Lung (tissue), 4 donors: Measurements from ENCODE around the gene DVL3. TPM values are rescaled to one million over a fixed set of nuclear protein-coding genes. Genes with fewer than 3 reads are reported as not detected.

Source experiments
- polyA plus RNA-seq, 2 donors: library from polyadenylated mRNA; stranded (reverse); fragments of 200-250 nt; gene quantifications; one replicate each; pipeline ENCODE4 v1.2.1, GENCODE V29; 2013
- total RNA-seq, 2 donors: library from RNA; depleted of rRNA in 1 of 2; stranded (reverse); fragments of >200 nt in 1 of 2; gene quantifications; one replicate each; pipeline ENCODE4 v1.2.1, GENCODE V29; 2014 to 2021
- donor health status: Bipolar disorder and iron deficiency.
- donor health status: healthy.
- donor health status: DM: yes; HTN: yes; CAD: no.

Gene DVL3
- total and polyA plus RNA-seq, 4 donors = 37.8 to 73.5 (median 45.8) TPM

Other genes starting within 250 kb of the DVL3 start
- gene ABCC5, start 137.5 kb upstream of the DVL3 start, total RNA-seq = 10 to 100 TPM; 29.5 to 78.1 TPM
- 10 to 100 TPM; 12.1 to 12.4 TPM for gene ABCC5, start 137.5 kb upstream of the DVL3 start, polyA plus RNA-seq
- gene HTR3D, start 123.6 kb upstream of the DVL3 start, total RNA-seq = not detected
- gene HTR3D, start 123.6 kb upstream of the DVL3 start, polyA plus RNA-seq = not detected
- under 1 TPM in 1 of 2 donors, not detected in 1; 0.46 TPM for gene HTR3C, start 102.3 kb upstream of the DVL3 start, total RNA-seq
- under 1 TPM; 0.09 to 0.47 TPM for gene HTR3C, start 102.3 kb upstream of the DVL3 start, polyA plus RNA-seq
- gene HTR3E, start 58.3 kb upstream of the DVL3 start, total RNA-seq = not detected
- gene HTR3E, start 58.3 kb upstream of the DVL3 start, polyA plus RNA-seq = not detected
- 10 to 100 TPM; 32.5 to 36.0 TPM for gene EIF2B5, start 20.0 kb upstream of the DVL3 start, total RNA-seq
- 10 to 100 TPM; 39.7 to 43.2 TPM for gene EIF2B5, start 20.0 kb upstream of the DVL3 start, polyA plus RNA-seq
- 100 to 1,000 TPM; 173 to 333 TPM for gene AP2M1, start 19.5 kb downstream of the DVL3 start, total RNA-seq
- 100 to 1,000 TPM; 153 to 329 TPM for gene AP2M1, start 19.5 kb downstream of the DVL3 start, polyA plus RNA-seq
- gene ABCF3, start 30.8 kb downstream of the DVL3 start, total RNA-seq = 10 to 100 TPM; 44.7 to 81.8 TPM
- 10 to 100 TPM; 47.5 to 51.4 TPM for gene ABCF3, start 30.8 kb downstream of the DVL3 start, polyA plus RNA-seq
- gene VWA5B2, start 74.2 kb downstream of the DVL3 start, total RNA-seq = 1 to 10 TPM; 1.6 to 1.7 TPM
- gene VWA5B2, start 74.2 kb downstream of the DVL3 start, polyA plus RNA-seq = under 1 TPM; 0.12 to 0.15 TPM
- gene ALG3, start 93.6 kb downstream of the DVL3 start, total RNA-seq = 10 to 100 TPM; 24.7 to 54.8 TPM
- gene ALG3, start 93.6 kb downstream of the DVL3 start, polyA plus RNA-seq = 10 to 100 TPM; 32.2 to 68.0 TPM
- gene EEF1AKMT4, start 94.3 kb downstream of the DVL3 start, total RNA-seq = 1 to 10 TPM; 2.3 to 4.6 TPM
- gene EEF1AKMT4, start 94.3 kb downstream of the DVL3 start, polyA plus RNA-seq = 10 to 100 TPM in 1 of 2 donors, 1 to 10 TPM in 1; 5.2 to 12.2 TPM
- under 1 TPM; 0.23 to 0.58 TPM for gene CAMK2N2, start 106.2 kb downstream of the DVL3 start, total RNA-seq
- under 1 TPM; 0.03 to 0.12 TPM for gene CAMK2N2, start 106.2 kb downstream of the DVL3 start, polyA plus RNA-seq
- gene ECE2, start 120.6 kb downstream of the DVL3 start, total RNA-seq = under 1 TPM in 1 of 2 donors, not detected in 1; 0.15 TPM
- not detected for gene ECE2, start 120.6 kb downstream of the DVL3 start, polyA plus RNA-seq
- gene PSMD2, start 143.9 kb downstream of the DVL3 start, total RNA-seq = 100 to 1,000 TPM; 119 to 214 TPM
- 100 to 1,000 TPM in 1 of 2 donors, 10 to 100 TPM in 1; 78.7 to 222 TPM for gene PSMD2, start 143.9 kb downstream of the DVL3 start, polyA plus RNA-seq
- 100 to 1,000 TPM; 211 to 419 TPM for gene EIF4G1, start 159.2 kb downstream of the DVL3 start, total RNA-seq
- gene EIF4G1, start 159.2 kb downstream of the DVL3 start, polyA plus RNA-seq = 100 to 1,000 TPM; 201 to 241 TPM
- 10 to 100 TPM; 15.8 to 21.4 TPM for gene FAM131A, start 182.2 kb downstream of the DVL3 start, total RNA-seq
- gene FAM131A, start 182.2 kb downstream of the DVL3 start, polyA plus RNA-seq = 10 to 100 TPM; 12.9 to 15.5 TPM
- gene CLCN2, start 206.2 kb downstream of the DVL3 start, total RNA-seq = 1 to 10 TPM; 5.7 to 8.7 TPM
- gene CLCN2, start 206.2 kb downstream of the DVL3 start, polyA plus RNA-seq = 1 to 10 TPM; 2.7 to 5.0 TPM
- gene POLR2H, start 206.3 kb downstream of the DVL3 start, total RNA-seq = 10 to 100 TPM; 46.4 to 71.7 TPM
- 100 to 1,000 TPM in 1 of 2 donors, 10 to 100 TPM in 1; 93.2 to 139 TPM for gene POLR2H, start 206.3 kb downstream of the DVL3 start, polyA plus RNA-seq
- under 1 TPM; 0.17 to 0.31 TPM for gene THPO, start 222.8 kb downstream of the DVL3 start, total RNA-seq
- under 1 TPM; 0.18 to 0.22 TPM for gene THPO, start 222.8 kb downstream of the DVL3 start, polyA plus RNA-seq
- gene CHRD, start 224.7 kb downstream of the DVL3 start, total RNA-seq = 10 to 100 TPM in 1 of 2 donors, 1 to 10 TPM in 1; 6.7 to 16.7 TPM
- 1 to 10 TPM; 4.2 to 4.9 TPM for gene CHRD, start 224.7 kb downstream of the DVL3 start, polyA plus RNA-seq